ENCODE data around the gene SEMA6C. TPM values are rescaled to one million over a fixed set of nuclear protein-coding genes. Genes with fewer than 3 reads are reported as not detected.

The SEMA6C gene
- total and polyA plus RNA-seq, 4 donors = 6.3 to 9.8 (median 6.5) TPM

- 95 to 97% methylated on average over 6 to 7 of the region's 7 CpGs for WGBS, 2 donors
- no peak for DNase-seq
- no peak for ATAC-seq (ENCODE audit: insufficient read depth, low FRiP score)
- no peaks in the 10 kb centered on the region for H3K27me3 ChIP-seq (ENCODE audit: control insufficient read depth in 3 of 3, insufficient read depth in 3 of 3, low read length in 2 of 3)
- H3K4me3 ChIP-seq = no peak overlapping the region
- no peaks in the 10 kb centered on the region for H3K9me3 ChIP-seq (ENCODE audit: control insufficient read depth in 4 of 4, insufficient read depth in 3 of 4, low read length in 3 of 4)
- H3K27ac ChIP-seq (ENCODE audit: low read depth in 1 of 2, low read length in 1 of 2) = no peak overlapping the region
- peaks cover 0 to 36% (median 9%) of the 10 kb centered on the region in 4 donors for H3K36me3 ChIP-seq (ENCODE audit: control insufficient read depth in 4 of 4, insufficient read depth in 4 of 4, low read length in 4 of 4)
- peaks cover 0 to 21% (median 0%) of the 10 kb centered on the region in 5 donors for H3K4me1 ChIP-seq (ENCODE audit: control insufficient read depth in 5 of 5, insufficient read depth in 5 of 5, low read length in 5 of 5)
- TF ChIP-seq, protein P1, sequence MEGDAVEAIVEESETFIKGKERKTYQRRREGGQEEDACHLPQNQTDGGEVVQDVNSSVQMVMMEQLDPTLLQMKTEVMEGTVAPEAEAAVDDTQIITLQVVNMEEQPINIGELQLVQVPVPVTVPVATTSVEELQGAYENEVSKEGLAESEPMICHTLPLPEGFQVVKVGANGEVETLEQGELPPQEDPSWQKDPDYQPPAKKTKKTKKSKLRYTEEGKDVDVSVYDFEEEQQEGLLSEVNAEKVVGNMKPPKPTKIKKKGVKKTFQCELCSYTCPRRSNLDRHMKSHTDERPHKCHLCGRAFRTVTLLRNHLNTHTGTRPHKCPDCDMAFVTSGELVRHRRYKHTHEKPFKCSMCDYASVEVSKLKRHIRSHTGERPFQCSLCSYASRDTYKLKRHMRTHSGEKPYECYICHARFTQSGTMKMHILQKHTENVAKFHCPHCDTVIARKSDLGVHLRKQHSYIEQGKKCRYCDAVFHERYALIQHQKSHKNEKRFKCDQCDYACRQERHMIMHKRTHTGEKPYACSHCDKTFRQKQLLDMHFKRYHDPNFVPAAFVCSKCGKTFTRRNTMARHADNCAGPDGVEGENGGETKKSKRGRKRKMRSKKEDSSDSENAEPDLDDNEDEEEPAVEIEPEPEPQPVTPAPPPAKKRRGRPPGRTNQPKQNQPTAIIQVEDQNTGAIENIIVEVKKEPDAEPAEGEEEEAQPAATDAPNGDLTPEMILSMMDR (IDR thresholded peaks at IDR 0.05; ENCODE audit: control extremely low read depth, extremely low read depth) = no peak
- no peak overlapping the region for H3K9ac ChIP-seq (ENCODE audit: insufficient read depth in 1 of 2, low read length in 2 of 2)
Observed at GRCh38 chr1:151134991-151135390, 11.4 kb downstream of the SEMA6C start.

- H3K4me3 ChIP-seq = no peak overlapping the region
- TF ChIP-seq, protein P1 (IDR thresholded peaks at IDR 0.05; ENCODE audit: control extremely low read depth, extremely low read depth) = no peak
- peaks cover 0 to 36% (median 8%) of the 10 kb centered on the region in 4 donors for H3K36me3 ChIP-seq (ENCODE audit: control insufficient read depth in 4 of 4, insufficient read depth in 4 of 4, low read length in 4 of 4)
- 87 to 97% methylated on average over 3 of the region's 3 CpGs for WGBS, 2 donors
- H3K9me3 ChIP-seq (ENCODE audit: control insufficient read depth in 4 of 4, insufficient read depth in 3 of 4, low read length in 3 of 4) = no peaks in the 10 kb centered on the region
- no peaks in the 10 kb centered on the region for H3K27me3 ChIP-seq (ENCODE audit: control insufficient read depth in 3 of 3, insufficient read depth in 3 of 3, low read length in 2 of 3)
- no peak overlapping the region for H3K27ac ChIP-seq (ENCODE audit: low read depth in 1 of 2, low read length in 1 of 2)
- peaks cover 0 to 21% (median 0%) of the 10 kb centered on the region in 5 donors for H3K4me1 ChIP-seq (ENCODE audit: control insufficient read depth in 5 of 5, insufficient read depth in 5 of 5, low read length in 5 of 5)
- no peak overlapping the region for H3K9ac ChIP-seq (ENCODE audit: insufficient read depth in 1 of 2, low read length in 2 of 2)
- no peak for DNase-seq
- ATAC-seq (ENCODE audit: insufficient read depth, low FRiP score) = no peak
Observed at GRCh38 chr1:151134396-151134795, 12.0 kb downstream of the SEMA6C start.

GRCh38 chr1:151133018-151133806 lies 13.2 kb downstream of the SEMA6C start:
- WGBS, 2 donors = 81 to 86% methylated on average over 61 to 65 of the region's 65 CpGs

More at GRCh38 chr1:151133018-151133806, 13.2 kb downstream of the SEMA6C start:
- Histone ChIP-seq H3K9ac (ENCODE audit: insufficient read depth in 1 of 2, low read length in 2 of 2) (no peak overlapping the region), H3K4me3 (no peak overlapping the region), H3K27ac (ENCODE audit: low read depth in 1 of 2, low read length in 1 of 2) (no peak overlapping the region), H3K27me3 (ENCODE audit: control insufficient read depth in 3 of 3, insufficient read depth in 3 of 3, low read length in 2 of 3) (no peaks in the 10 kb centered on the region), H3K9me3 (ENCODE audit: control insufficient read depth in 4 of 4, insufficient read depth in 3 of 4, low read length in 3 of 4) (no peaks in the 10 kb centered on the region), H3K36me3 (ENCODE audit: control insufficient read depth in 4 of 4, insufficient read depth in 4 of 4, low read length in 4 of 4) (peaks cover 0 to 33% (median 7%) of the 10 kb centered on the region in 4 donors), H3K4me1 (ENCODE audit: control insufficient read depth in 5 of 5, insufficient read depth in 5 of 5, low read length in 5 of 5) (peaks cover 0 to 21% (median 0%) of the 10 kb centered on the region in 5 donors)
- TF ChIP-seq, protein P1 (IDR thresholded peaks at IDR 0.05; ENCODE audit: control extremely low read depth, extremely low read depth) = no peak
- DNase-seq (peak in 2 of 3 donors; percentile 29 to 33), ATAC-seq (ENCODE audit: insufficient read depth, low FRiP score) (no peak)
